Astrocyte of the spinal cord (primary cell): ENCODE measurements around the gene COL4A2.

Experiments
- DNase-seq: peaks from one replicate; pipeline ENCODE4 v3.0.0; 2011; ENCODE audit warnings: low read depth, low spot score
- H3K4me3 ChIP-seq: 2 replicates; pipeline ENCODE4 v1.5.1; 2011; ENCODE audit warnings: low read depth, mild to moderate bottlenecking, low read length, moderate library complexity
- in situ Hi-C: cut with HindIII; loops from 2 replicates; pipeline ENCODE4 v1.10.0; 2017; ENCODE audit warnings: low sequenced_read_pairs
- TF ChIP-seq, protein P1 (sequence below): IDR thresholded peaks from 2 replicates; pipeline ENCODE4 v1.5.1; 2012; ENCODE audit warnings: low read depth, mild to moderate bottlenecking, low read length, inconsistent platforms

The COL4A2 gene

GRCh38 chr13:110266431-110266809 lies 40.7 kb upstream of the COL4A2 start:
- TF ChIP-seq, protein P1, sequence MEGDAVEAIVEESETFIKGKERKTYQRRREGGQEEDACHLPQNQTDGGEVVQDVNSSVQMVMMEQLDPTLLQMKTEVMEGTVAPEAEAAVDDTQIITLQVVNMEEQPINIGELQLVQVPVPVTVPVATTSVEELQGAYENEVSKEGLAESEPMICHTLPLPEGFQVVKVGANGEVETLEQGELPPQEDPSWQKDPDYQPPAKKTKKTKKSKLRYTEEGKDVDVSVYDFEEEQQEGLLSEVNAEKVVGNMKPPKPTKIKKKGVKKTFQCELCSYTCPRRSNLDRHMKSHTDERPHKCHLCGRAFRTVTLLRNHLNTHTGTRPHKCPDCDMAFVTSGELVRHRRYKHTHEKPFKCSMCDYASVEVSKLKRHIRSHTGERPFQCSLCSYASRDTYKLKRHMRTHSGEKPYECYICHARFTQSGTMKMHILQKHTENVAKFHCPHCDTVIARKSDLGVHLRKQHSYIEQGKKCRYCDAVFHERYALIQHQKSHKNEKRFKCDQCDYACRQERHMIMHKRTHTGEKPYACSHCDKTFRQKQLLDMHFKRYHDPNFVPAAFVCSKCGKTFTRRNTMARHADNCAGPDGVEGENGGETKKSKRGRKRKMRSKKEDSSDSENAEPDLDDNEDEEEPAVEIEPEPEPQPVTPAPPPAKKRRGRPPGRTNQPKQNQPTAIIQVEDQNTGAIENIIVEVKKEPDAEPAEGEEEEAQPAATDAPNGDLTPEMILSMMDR: no peak
- DNase-seq: no peak
- in situ Hi-C loops: no loop called here
- no peak overlapping the region for H3K4me3 ChIP-seq

DNA sequence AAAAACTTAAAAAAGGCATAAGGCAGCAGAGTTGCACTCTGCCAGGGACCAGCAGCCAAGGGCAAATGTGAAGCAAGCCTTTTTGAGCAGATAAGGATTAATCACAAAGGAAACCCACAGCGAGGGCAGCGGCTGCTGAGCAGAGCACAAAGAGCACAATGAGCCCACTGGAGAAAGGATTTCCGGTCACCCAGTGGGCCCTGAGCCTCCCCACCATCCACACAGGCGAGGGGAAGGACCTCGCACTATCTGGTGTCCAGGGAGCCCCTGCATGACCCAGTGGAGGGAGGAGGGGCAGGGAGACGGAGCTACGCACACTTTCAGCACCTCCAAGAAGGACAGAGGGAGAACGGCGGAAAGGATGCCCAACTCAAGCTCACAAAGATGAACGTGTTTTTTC lies 40.1 kb upstream of the COL4A2 start:
- no peak for DNase-seq
- TF ChIP-seq, protein P1: no peak
- in situ Hi-C loops: no loop called here

GRCh38 chr13:110268061-110268460 lies 39.0 kb upstream of the COL4A2 start:
- DNase-seq: no peak
- TF ChIP-seq, protein P1: no peak
- H3K4me3 ChIP-seq: no peak overlapping the region
- in situ Hi-C loops: no loop called here

More for the DNA sequence above, 40.1 kb upstream of the COL4A2 start:
- H3K4me3 ChIP-seq: no peak overlapping the region

- TF ChIP-seq, protein P1: no peak
- H3K4me3 ChIP-seq: no peak overlapping the region
- no peak for DNase-seq
- in situ Hi-C loops: no loop called here
Measured at GRCh38 chr13:110268576-110269185, 38.4 kb upstream of the COL4A2 start.

DNA sequence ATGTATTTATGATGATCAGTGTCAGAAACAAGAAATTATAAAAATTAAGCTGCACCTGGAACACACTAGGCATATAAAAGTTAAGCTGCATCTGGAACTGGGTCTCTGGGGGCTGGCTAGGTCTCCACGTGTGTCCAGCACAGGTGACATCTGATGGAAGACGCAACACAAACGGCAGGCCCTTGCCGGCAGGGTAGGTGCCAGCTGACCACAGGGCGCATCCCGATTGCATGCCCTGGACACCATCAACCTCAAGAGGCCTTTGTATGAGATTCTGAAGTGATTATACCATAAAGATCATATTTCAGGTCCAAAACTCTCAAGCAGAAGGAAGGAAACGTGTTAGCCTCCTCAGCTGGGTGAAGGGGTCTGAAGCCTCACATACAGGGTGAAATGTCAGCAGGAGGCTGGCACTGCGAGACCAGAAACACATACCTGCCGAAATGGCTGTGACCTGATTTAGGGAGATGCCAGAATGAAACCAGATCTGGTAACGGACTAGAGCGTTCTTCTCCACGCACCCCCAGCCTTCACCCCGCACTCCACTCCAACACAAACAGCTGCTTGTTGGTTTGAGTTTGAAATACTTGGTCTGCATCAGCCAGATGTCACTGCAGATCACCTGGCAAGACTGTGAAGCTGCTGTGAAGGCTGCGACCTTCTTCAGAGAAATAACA lies 37.4 kb upstream of the COL4A2 start:
- in situ Hi-C loops: no loop called here
- TF ChIP-seq, protein P1: no peak
- no peak for DNase-seq
- H3K4me3 ChIP-seq: no peak overlapping the region

- no peak overlapping the region for H3K4me3 ChIP-seq
- TF ChIP-seq, protein P1: no peak
- in situ Hi-C loops: no loop called here
- no peak for DNase-seq
Measured at GRCh38 chr13:110270507-110270906, 36.6 kb upstream of the COL4A2 start.
